Measurements from ENCODE around the gene CFH. TPM values are rescaled to one million over a fixed set of nuclear protein-coding genes. Genes with fewer than 3 reads are reported as not detected.
"Not testable (repeated sequence)": the region's sequence is repeated elsewhere in the genome, so short reads cannot be mapped to it uniquely, and the experiment has no call there.

The CFH gene
- total RNA-seq, 4 donors from 2014 or later = 35.7 to 111 (median 60.9) TPM

DNA sequence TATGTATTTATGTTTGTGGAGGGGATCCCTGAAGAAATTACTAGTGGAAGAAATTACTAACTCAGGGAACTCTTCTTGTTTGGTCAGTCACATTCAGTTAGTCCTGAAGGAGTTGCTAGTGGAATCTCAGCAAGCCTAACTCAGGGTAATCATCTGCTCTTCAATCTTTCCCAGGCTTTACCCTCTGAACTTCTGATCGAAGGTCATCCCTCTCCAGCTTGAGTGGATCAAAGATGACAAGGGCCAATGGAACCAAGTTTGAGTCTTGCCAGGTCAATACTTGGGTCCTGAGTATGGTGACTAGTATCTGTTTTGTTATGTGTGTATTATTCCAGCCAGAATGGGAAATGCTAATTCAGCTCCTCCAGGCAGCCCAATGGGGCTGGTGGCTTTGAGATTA, 49.3 kb downstream of the CFH start:
- no peak overlapping the region for H3K4me3 ChIP-seq
- H3K36me3 ChIP-seq = peaks cover 0 to 12% of the 10 kb centered on the region in 2 donors
- WGBS, 2 donors (ENCODE audit: low coverage in 1 of 2) = 71 to 80% methylated on average over 1 of the region's 1 CpG
- no peak for ATAC-seq
- no peaks in the 10 kb centered on the region for H3K4me1 ChIP-seq
- H3K27me3 ChIP-seq = no peaks in the 10 kb centered on the region
- H3K9me3 ChIP-seq = no peaks in the 10 kb centered on the region
- TF ChIP-seq POLR2AphosphoS5 (IDR thresholded peaks at IDR 0.05) (no peak), EP300 (IDR thresholded peaks at IDR 0.05) (no peak), POLR2A (IDR thresholded peaks at IDR 0.05) (no peak)
- TF ChIP-seq, protein P1, sequence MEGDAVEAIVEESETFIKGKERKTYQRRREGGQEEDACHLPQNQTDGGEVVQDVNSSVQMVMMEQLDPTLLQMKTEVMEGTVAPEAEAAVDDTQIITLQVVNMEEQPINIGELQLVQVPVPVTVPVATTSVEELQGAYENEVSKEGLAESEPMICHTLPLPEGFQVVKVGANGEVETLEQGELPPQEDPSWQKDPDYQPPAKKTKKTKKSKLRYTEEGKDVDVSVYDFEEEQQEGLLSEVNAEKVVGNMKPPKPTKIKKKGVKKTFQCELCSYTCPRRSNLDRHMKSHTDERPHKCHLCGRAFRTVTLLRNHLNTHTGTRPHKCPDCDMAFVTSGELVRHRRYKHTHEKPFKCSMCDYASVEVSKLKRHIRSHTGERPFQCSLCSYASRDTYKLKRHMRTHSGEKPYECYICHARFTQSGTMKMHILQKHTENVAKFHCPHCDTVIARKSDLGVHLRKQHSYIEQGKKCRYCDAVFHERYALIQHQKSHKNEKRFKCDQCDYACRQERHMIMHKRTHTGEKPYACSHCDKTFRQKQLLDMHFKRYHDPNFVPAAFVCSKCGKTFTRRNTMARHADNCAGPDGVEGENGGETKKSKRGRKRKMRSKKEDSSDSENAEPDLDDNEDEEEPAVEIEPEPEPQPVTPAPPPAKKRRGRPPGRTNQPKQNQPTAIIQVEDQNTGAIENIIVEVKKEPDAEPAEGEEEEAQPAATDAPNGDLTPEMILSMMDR (IDR thresholded peaks at IDR 0.05) = no peak
- no peak overlapping the region for H3K27ac ChIP-seq

DNA sequence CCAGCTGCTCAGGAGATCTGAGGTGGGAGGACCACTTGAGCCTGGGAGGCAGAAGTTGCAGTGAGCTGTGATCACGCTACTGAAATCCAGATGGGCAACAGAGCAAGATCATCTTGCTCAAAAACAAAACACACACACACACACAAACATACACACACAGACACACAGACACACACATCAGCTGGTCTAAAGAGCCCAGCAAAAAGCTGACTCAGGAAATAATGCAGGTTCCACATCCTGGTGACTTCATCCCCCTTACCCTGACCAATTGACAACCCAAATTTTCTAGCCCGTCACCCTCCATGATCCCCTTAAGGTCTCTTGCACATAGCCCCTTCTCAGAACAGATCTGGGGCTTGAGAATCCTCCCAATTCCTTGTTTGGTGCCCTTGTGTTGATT, 58.0 kb downstream of the CFH start:
- not testable (repeated sequence) for ATAC-seq, H3K4me1 ChIP-seq, H3K27ac ChIP-seq, H3K4me3 ChIP-seq, H3K9me3 ChIP-seq, H3K36me3 ChIP-seq, H3K27me3 ChIP-seq
- WGBS, 2 donors (ENCODE audit: low coverage in 1 of 2) = 80 to 87% methylated on average over 2 of the region's 2 CpGs

DNA sequence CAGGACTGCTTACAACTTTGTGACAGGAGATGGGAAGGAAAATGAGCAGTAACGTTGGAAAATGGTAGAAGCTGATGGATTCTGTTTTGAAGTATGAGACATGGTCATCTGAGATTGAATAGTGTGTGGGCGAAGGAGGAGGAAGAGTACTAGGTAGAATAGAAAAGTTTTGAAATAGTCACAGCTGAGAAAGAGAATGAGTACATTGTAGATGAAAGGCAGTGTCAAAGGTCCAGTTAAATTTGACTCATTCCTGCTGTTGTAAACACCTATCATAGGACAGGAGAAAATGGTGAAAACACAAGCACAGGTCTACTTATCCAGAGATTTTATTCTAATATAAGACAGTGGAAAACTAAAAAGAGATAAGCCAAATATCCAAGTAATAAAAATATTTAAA, 66.0 kb downstream of the CFH start:
- no peak for TF ChIP-seq POLR2A (IDR thresholded peaks at IDR 0.05)
- TF ChIP-seq, protein P1 (IDR thresholded peaks at IDR 0.05) = no peak
- no peak for TF ChIP-seq POLR2AphosphoS5 (IDR thresholded peaks at IDR 0.05)
- TF ChIP-seq EP300 (IDR thresholded peaks at IDR 0.05) = no peak
- H3K9me3 ChIP-seq = no peaks in the 10 kb centered on the region
- 55 to 71% methylated on average over 2 of the region's 2 CpGs for WGBS, 2 donors (ENCODE audit: low coverage in 1 of 2)
- H3K27me3 ChIP-seq = no peaks in the 10 kb centered on the region
- ATAC-seq = no peak
- no peaks in the 10 kb centered on the region for H3K4me1 ChIP-seq
- H3K4me3 ChIP-seq = no peak overlapping the region
- no peaks in the 10 kb centered on the region for H3K36me3 ChIP-seq
- H3K27ac ChIP-seq = no peak overlapping the region

DNA sequence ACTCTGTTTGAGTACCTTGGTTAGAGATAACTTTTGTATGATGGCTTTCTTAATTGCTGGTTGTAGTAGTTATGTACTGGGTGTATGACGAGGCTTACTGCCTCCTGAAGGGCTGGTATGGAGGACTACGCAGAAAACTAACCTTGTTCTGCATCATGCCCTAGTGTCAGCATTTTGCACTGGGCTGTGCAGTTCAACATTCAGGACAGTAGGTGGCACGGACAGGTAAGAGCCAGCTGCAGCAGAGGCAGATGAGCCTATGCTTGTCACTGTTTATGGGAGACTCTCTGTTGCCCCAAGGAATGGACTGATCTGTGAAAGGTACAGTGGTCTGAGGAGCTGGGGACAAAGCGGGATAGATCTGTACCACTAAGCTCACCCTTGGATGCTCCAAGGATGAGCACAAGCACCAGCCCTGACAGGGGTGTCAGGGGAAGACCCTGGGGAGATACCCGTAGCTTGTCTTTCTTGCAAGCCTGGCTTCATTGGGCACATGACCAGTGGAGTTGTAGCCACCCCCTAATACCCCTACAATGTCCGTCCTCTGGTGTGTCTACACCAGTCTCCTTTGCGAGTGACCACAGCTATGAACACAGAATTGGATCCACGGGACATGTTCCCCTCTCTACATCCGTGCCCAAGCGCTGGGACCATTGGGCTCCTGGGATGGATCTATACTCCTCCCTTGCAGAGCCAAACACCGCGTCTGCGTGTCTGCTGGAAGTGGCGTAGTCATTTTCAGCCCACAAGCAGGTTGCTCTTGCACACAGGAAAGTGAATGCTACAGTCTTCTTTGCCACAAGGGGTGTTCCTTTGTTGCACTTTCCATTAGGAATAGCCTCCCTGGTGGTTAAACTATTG, 71.7 kb downstream of the CFH start:
- no peak overlapping the region for H3K27ac ChIP-seq
- no peaks in the 10 kb centered on the region for H3K27me3 ChIP-seq
- no peak overlapping the region for H3K4me3 ChIP-seq
- no peak for ATAC-seq
- peaks cover 0 to 9% of the 10 kb centered on the region in 2 donors for H3K36me3 ChIP-seq
- 40 to 85% methylated on average over 1 to 7 of the region's 14 CpGs for WGBS, 2 donors (ENCODE audit: low coverage in 1 of 2)
- TF ChIP-seq, protein P1 (IDR thresholded peaks at IDR 0.05) = peak in 1 of 4 experiments; percentile 54
- TF ChIP-seq EP300 (IDR thresholded peaks at IDR 0.05) = no peak
- no peak for TF ChIP-seq POLR2A (IDR thresholded peaks at IDR 0.05)
- TF ChIP-seq POLR2AphosphoS5 (IDR thresholded peaks at IDR 0.05) = no peak
- no peaks in the 10 kb centered on the region for H3K9me3 ChIP-seq
- no peaks in the 10 kb centered on the region for H3K4me1 ChIP-seq

DNA sequence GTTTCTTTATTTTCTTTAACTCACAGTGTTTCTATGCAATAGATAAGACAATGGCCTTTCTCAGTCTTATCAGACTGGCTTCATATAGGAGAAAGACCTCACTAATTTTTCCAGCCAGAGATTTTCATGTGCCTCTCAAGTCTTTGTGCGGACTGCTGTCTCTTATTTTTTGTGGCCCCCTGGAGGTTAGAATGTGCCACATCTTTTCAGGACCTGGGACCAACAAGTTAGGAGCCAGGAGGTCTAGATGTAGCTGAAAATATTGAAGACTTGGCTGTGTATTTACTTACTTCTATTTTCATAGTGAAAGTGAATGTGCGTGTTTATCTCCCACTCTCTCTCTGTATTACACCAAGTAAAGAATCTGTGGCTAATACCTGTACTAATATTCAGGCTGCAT, 80.7 kb downstream of the CFH start:
- ATAC-seq = no peak
- H3K4me3 ChIP-seq = no peak overlapping the region
- H3K27ac ChIP-seq = no peak overlapping the region
- TF ChIP-seq POLR2AphosphoS5 (IDR thresholded peaks at IDR 0.05) = no peak
- TF ChIP-seq, protein P1 (IDR thresholded peaks at IDR 0.05) = no peak
- TF ChIP-seq EP300 (IDR thresholded peaks at IDR 0.05) = no peak
- TF ChIP-seq POLR2A (IDR thresholded peaks at IDR 0.05) = no peak
- 83 to 90% methylated on average over 2 of the region's 2 CpGs for WGBS, 2 donors (ENCODE audit: low coverage in 1 of 2)
- H3K27me3 ChIP-seq = no peaks in the 10 kb centered on the region
- no peaks in the 10 kb centered on the region for H3K4me1 ChIP-seq
- H3K9me3 ChIP-seq = no peaks in the 10 kb centered on the region
- H3K36me3 ChIP-seq = no peaks in the 10 kb centered on the region

All from gastroesophageal sphincter (tissue), 4 donors.